GM15510 (cell line): ENCODE measurements around the gene TRIP11.

ENCODE experiments used
- POLR2A ChIP-seq: IDR thresholded peaks from 3 replicates; pipeline ENCODE4 v1.6.1; 2011; ENCODE audit warnings: borderline replicate concordance; ENCODE audit not compliant: insufficient read length; ENCODE audit errors: extremely low read depth

Gene TRIP11

DNA sequence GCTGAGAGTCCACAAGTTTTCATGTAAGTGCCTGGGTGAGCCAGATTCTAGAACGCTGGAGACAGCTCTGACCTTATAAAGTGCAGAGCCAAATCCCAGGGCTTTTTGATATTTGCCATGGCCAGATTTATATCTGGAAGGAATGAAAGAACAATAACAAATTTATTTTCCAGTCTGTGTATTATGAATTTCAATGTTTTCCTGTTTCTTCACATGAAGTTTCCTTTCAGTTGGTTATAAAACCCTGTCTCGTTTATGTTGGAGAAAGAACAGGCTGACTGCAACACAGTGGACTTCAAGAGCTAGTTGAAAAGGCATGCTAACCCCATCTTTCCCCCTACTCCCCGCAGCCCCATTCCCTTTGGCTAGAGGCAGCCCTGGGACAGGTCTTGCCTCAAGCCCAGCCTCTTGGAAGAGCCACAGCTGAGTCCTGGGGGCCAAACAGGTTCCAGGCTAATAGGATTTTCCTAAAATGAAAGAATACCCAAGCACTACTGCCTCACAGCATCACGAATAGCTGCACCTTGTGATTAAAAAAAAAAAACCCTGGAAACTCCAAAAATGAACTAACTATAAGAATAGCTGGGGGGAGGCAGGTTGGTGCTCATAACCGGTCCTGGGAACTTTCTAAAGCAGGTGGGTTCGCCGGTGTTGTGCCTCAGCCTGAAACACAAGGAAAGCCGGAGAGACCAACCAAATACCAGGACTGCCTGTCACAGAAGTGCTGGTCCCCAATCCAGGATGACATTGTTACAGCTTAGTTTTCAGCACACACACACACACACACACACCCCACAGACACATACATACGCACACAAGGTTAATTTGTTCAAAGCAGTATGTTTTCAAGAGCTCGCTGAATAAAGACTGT, 93.9 kb downstream of the TRIP11 start:
- TF ChIP-seq POLR2A = no peak

GRCh38 chr14:91942946-91943345, 96.9 kb downstream of the TRIP11 start:
- no peak for TF ChIP-seq POLR2A

DNA sequence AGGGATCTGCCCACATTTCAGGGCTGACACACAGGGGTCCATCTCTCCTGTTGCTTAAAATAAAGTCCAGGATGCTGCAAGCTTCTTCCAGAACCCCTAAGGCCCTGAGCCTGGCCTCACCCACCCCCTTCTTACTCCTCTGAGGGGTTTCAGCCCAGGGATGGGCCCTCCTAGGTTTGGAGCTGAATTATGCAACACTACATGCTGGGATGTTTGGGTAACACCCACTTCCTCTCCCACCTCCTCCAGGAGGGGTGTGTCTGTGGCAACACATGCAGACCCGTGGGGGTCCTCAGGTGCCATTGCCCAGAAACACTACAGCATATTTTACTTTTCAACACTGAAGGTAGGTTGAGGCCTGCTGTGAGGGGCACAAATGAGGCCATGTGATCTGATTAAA, 97.7 kb downstream of the TRIP11 start:
- TF ChIP-seq POLR2A = no peak

- no peak for TF ChIP-seq POLR2A
Measured at GRCh38 chr14:91940209-91940608, 99.7 kb downstream of the TRIP11 start.

DNA sequence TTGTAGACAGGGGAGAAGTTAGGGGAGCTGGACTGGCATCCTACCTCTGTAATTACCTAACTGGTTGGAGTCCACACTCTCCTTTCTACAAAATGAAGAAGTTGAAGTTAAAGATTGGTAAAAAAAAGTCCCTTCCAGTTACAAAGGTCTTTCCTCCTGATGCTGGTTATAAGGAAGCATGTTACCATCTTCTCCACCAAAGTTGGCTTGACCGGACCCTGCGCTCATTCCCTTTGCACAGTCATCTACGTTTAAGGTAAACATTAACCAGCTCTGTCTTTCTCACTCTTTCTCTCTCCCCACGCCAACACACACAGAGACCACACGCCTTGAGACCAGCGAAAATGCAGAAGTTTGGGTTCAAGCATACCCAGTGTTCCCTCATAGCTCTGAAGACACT, 104.3 kb downstream of the TRIP11 start:
- TF ChIP-seq POLR2A = no peak

GRCh38 chr14:91934554-91935285, 105.1 kb downstream of the TRIP11 start:
- TF ChIP-seq POLR2A = no peak

DNA sequence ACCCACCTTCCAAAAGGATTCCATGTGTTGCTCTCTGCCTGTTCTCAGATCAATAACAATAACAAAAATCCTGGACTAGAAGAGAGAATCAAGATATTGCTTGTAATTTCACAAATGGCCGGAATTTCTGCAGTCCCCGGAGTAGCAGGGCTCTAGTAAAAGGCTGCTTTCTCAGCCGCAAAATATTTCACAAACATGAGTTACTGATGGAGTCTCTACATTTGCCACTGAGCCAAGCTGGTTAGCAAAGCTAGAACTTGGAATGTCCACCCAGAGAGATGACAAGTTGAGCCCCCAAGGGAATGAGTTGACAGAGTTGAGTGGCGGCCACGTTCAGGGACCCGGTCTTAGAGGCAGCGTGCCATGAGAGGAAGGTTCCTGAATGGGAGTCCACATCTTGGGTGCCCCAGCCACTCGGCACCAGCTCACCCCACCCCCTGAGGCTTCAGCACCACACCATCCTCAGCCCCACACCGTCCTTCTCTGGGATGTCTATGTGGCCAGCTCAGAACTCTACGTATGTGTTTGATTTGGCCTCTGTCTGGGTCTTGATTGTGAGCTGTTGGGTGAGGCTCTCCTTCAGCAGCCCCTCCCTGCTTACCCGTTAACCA, 108.3 kb downstream of the TRIP11 start:
- no peak for TF ChIP-seq POLR2A

- no peak for TF ChIP-seq POLR2A
Measured at GRCh38 chr14:91929700-91930099, 110.2 kb downstream of the TRIP11 start.

GRCh38 chr14:91927800-91928199, 112.1 kb downstream of the TRIP11 start:
- no peak for TF ChIP-seq POLR2A

- no peak for TF ChIP-seq POLR2A
Measured at GRCh38 chr14:91927191-91927590, 112.7 kb downstream of the TRIP11 start.

DNA sequence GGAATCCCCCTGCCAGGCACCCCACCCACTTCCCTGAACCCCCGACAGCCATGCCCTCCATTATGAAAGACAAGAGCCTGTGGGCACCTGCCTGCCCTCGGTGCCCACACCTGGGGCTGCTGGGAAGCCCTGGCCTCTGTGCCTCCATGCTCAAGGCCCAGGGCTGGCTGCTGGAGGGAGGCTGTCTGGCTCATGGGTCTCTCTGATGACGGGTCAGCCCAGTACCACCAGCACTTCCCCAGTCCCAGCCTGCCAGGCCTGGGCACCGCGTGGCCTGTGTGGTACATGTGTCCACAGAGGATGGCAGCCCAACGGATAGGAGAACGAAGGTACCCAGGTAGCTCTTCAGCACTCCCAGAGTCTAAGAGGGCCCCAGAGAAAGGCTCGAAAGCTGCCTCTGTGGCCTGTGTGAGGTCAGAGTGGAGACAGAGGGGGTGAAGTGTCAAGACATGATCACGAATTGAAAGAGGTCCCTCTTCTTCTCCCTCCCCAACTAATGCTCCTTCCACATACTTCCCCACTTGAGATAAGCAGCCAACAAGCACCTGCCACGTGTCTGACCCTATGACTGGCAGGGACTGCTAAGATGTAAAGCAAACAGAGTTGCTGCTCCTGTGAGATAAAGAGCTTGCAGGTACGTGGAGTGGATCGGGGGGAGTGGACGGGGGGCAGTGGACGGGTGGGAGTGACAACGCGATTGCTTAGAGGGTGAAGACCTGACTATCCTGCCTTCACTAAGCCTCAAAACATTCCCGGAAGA, 113.5 kb downstream of the TRIP11 start:
- no peak for TF ChIP-seq POLR2A

- no peak for TF ChIP-seq POLR2A
Measured at GRCh38 chr14:91925727-91926121, 114.1 kb downstream of the TRIP11 start.

GRCh38 chr14:91925001-91925726, 114.7 kb downstream of the TRIP11 start:
- no peak for TF ChIP-seq POLR2A

DNA sequence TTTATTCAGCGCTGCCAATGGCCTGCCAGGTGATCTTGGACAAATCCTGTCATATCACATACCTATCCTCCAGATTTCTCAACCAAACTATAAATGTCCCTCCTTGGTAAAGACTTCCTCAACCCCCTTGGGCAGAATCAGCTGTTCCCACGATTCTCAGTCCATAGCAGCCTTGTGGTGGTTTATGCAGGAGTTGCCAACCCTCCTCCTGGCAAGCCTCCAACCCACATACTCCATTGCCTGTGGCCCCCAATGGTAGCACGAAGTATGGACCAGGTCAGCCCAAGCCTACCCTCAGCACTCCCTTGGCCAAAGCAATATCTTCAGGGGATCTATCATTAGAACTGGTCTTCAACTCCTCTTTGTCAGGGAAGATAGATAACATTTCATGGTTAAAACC, 119.3 kb downstream of the TRIP11 start:
- TF ChIP-seq POLR2A = no peak
